BLaER1 treated with 17β-estradiol and CSF1 and Interleukin-3, amounts not matched to agents 10 nM and 100 nM (cell line): Measurements from ENCODE around the gene SMYD5.
A peak's percentile ranks its signal among the peaks of the same experiment; 100 is the strongest.
"Not testable (repeated sequence)": the region's sequence is repeated elsewhere in the genome, so short reads cannot be mapped to it uniquely, and the experiment has no call there.

Source experiments
- H3K27ac ChIP-seq, 11 experiments: shearing (Covaris generic); formaldehyde crosslinking; 2 replicates each; pipeline ENCODE4 v1.8.1; 2022
- H3K27me3 ChIP-seq, 11 experiments: shearing (Covaris generic); formaldehyde crosslinking; 2 replicates each; pipeline ENCODE4 v1.8.1; 2022
- H3K36me3 ChIP-seq, 11 experiments: shearing (Covaris generic); formaldehyde crosslinking; 2 replicates each; pipeline ENCODE4 v1.8.1; 2022
- H3K4me1 ChIP-seq, 10 experiments: shearing (Covaris generic); formaldehyde crosslinking; 2 replicates each; pipeline ENCODE4 v1.8.1; 2022
- H3K4me2 ChIP-seq, 11 experiments: shearing (Covaris generic); formaldehyde crosslinking; 2 replicates each; pipeline ENCODE4 v1.8.1; 2022
- H3K4me3 ChIP-seq, 10 experiments: shearing (Covaris generic); formaldehyde crosslinking; 2 replicates each; pipeline ENCODE4 v1.8.1; 2022
- H3K9ac ChIP-seq, 11 experiments: shearing (Covaris generic); formaldehyde crosslinking; 2 replicates each; pipeline ENCODE4 v1.8.1; 2022
- H3K9me3 ChIP-seq, 11 experiments: shearing (Covaris generic); formaldehyde crosslinking; replicated peaks in 1 of 11; 2 replicates each; pipeline ENCODE4 v1.8.1; 2022
- H4K20me1 ChIP-seq, 11 experiments: shearing (Covaris generic); formaldehyde crosslinking; 2 replicates each; pipeline ENCODE4 v1.8.1; 2022
- Cebpa-rat ChIP-seq, 11 experiments: shearing (Covaris generic); IDR thresholded peaks; 2 replicates each; pipeline ENCODE4 v1.8.1; 2022

The SMYD5 gene

GRCh38 chr2:73214120-73215035 lies at the start of gene SMYD5:
SMYD5 (plus strand) TSS chr2:73214245; CDS start chr2:73214267, 22 bp downstream.
- peaks cover 0 to 45% (median 10%) of the 10 kb centered on the region in 11 experiments; a peak in 10 of 22 replicates for H4K20me1 ChIP-seq
- peaks cover 21 to 38% (median 32%) of the 10 kb centered on the region in 10 experiments for H3K4me1 ChIP-seq
- peak within 1 kb of the TSS; percentile 66 to 98 (median 93) for H3K27ac ChIP-seq
- H3K4me2 ChIP-seq, result peak within 1 kb of the TSS; percentile 74 to 96 (median 88)
- no peaks in the 10 kb centered on the region for H3K27me3 ChIP-seq
- H3K9ac ChIP-seq, result peak within 1 kb of the TSS; percentile 81 to 97 (median 92)
- no peak for TF ChIP-seq Cebpa-rat (IDR thresholded peaks at IDR 0.05)
- H3K4me3 ChIP-seq, result peak within 1 kb of the TSS; percentile 76 to 93 (median 82)
- H3K9me3 ChIP-seq, result no peaks in the 10 kb centered on the region
- peaks cover 0 to 17% (median 9%) of the 10 kb centered on the region in 11 experiments; a peak in 12 of 22 replicates for H3K36me3 ChIP-seq

DNA sequence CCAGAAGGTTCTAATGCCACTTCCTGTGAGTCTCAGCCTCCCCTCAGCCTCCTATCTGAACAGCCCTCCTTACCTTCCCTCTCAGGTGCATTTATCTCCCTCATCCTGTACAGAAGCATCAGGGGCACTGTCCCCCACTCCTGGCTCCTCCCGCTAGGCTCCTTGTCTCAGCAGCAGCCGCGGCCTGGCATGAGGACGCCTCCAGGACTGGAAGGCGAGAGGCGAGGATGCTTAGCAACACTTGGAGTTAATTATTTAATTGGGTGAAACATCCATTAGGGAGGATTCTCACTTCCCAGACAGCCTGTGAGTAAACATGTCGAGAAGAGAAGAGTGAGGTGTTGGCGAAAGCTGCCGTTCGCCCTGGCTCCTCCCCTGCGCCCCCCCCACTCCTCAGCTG lies 48.1 kb upstream of the SMYD5 start:
- not testable (repeated sequence) for H3K4me1 ChIP-seq, H3K27ac ChIP-seq, H3K36me3 ChIP-seq, H3K27me3 ChIP-seq, H3K9ac ChIP-seq, H4K20me1 ChIP-seq, H3K9me3 ChIP-seq, H3K4me3 ChIP-seq, H3K4me2 ChIP-seq

- H3K4me1 ChIP-seq, H3K4me2 ChIP-seq, H3K4me3 ChIP-seq, H3K9me3 ChIP-seq, H3K27me3 ChIP-seq, H3K27ac ChIP-seq, H4K20me1 ChIP-seq, H3K36me3 ChIP-seq, H3K9ac ChIP-seq: not testable (repeated sequence)
Measured at GRCh38 chr2:73166813-73167212, 47.2 kb upstream of the SMYD5 start.

DNA sequence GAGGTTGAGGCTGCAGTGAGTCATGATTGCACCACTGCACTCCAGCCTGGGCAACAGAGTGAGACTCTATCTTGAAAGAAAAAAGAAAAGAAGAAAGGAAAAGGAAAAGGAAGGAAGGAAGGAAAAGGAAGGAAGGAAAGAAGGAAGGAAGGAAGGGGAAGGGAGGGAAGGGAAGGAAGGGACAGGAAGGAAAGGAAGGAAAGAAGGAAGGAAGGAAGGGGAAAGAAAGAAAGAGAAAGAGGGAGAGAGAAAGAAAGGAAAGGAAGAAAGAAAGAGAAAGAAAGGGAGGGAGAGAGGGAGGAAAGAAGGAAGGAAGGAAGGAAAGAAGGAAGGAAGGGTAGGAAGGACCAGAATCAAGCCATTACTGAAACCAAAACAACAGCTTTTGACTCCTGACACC lies 45.7 kb upstream of the SMYD5 start:
- not testable (repeated sequence) for H3K36me3 ChIP-seq, H3K9ac ChIP-seq, H3K4me3 ChIP-seq, H3K4me1 ChIP-seq, H4K20me1 ChIP-seq, H3K27me3 ChIP-seq, H3K4me2 ChIP-seq, H3K27ac ChIP-seq, H3K9me3 ChIP-seq

GRCh38 chr2:73170341-73170740 lies 43.7 kb upstream of the SMYD5 start:
- H3K4me3 ChIP-seq, H4K20me1 ChIP-seq, H3K4me2 ChIP-seq, H3K9me3 ChIP-seq, H3K9ac ChIP-seq, H3K27ac ChIP-seq, H3K36me3 ChIP-seq, H3K4me1 ChIP-seq: not testable (repeated sequence)
- H3K27me3 ChIP-seq, result peaks cover 10 to 24% (median 17%) of the 10 kb centered on the region in 11 experiments

DNA sequence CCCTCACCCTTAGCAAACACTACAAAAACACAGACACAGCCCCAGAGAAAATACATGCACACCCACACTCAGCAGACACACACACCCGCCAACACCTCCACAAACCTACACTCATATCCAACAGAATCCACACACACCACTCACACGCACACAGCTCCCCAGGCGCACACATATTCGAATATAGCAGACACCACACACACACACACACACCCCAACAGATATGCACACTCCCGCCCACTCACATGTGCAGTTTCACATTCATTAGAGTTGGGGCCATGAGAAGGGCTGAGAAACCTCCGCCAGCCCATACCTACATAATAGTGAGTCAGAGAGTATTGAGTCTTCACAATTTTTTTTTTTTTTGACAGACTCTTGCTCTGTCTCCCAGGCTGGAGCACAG lies 41.1 kb upstream of the SMYD5 start:
- H3K9ac ChIP-seq, result no peak overlapping the region
- H3K9me3 ChIP-seq, result no peaks in the 10 kb centered on the region
- H4K20me1 ChIP-seq, result peaks cover 0 to 6% (median 0%) of the 10 kb centered on the region in 11 experiments; a peak in 1 of 22 replicates
- no peak overlapping the region for H3K27ac ChIP-seq
- H3K4me3 ChIP-seq, result no peak overlapping the region
- peaks cover 11 to 27% (median 23%) of the 10 kb centered on the region in 10 experiments; a peak in 19 of 20 replicates for H3K4me1 ChIP-seq
- H3K27me3 ChIP-seq, result peaks cover 24 to 43% (median 36%) of the 10 kb centered on the region in 11 experiments
- H3K4me2 ChIP-seq, result no peak overlapping the region
- TF ChIP-seq Cebpa-rat (IDR thresholded peaks at IDR 0.05), result no peak
- H3K36me3 ChIP-seq, result no peaks in the 10 kb centered on the region

- no peak overlapping the region for H3K9ac ChIP-seq
- no peaks in the 10 kb centered on the region for H3K9me3 ChIP-seq
- peaks cover 0 to 6% (median 0%) of the 10 kb centered on the region in 11 experiments; a peak in 1 of 22 replicates for H4K20me1 ChIP-seq
- no peak overlapping the region for H3K27ac ChIP-seq
- no peak for TF ChIP-seq Cebpa-rat (IDR thresholded peaks at IDR 0.05)
- H3K4me2 ChIP-seq, result no peak overlapping the region
- H3K4me3 ChIP-seq, result no peak overlapping the region
- H3K27me3 ChIP-seq, result peaks cover 24 to 43% (median 36%) of the 10 kb centered on the region in 11 experiments
- peaks cover 11 to 28% (median 23%) of the 10 kb centered on the region in 10 experiments; a peak in 19 of 20 replicates for H3K4me1 ChIP-seq
- H3K36me3 ChIP-seq, result no peaks in the 10 kb centered on the region
Measured at GRCh38 chr2:73173781-73174180, 40.3 kb upstream of the SMYD5 start.

- H3K4me3 ChIP-seq, result no peak overlapping the region
- no peak for TF ChIP-seq Cebpa-rat (IDR thresholded peaks at IDR 0.05)
- no peak overlapping the region for H3K27ac ChIP-seq
- peaks cover 24 to 43% (median 36%) of the 10 kb centered on the region in 11 experiments for H3K27me3 ChIP-seq
- H3K9ac ChIP-seq, result no peak overlapping the region
- H4K20me1 ChIP-seq, result peaks cover 0 to 6% (median 0%) of the 10 kb centered on the region in 11 experiments; a peak in 1 of 22 replicates
- H3K9me3 ChIP-seq, result no peaks in the 10 kb centered on the region
- no peaks in the 10 kb centered on the region for H3K36me3 ChIP-seq
- H3K4me1 ChIP-seq, result peaks cover 11 to 28% (median 23%) of the 10 kb centered on the region in 10 experiments; a peak in 19 of 20 replicates
- H3K4me2 ChIP-seq, result no peak overlapping the region
Measured at GRCh38 chr2:73174244-73174643, 39.8 kb upstream of the SMYD5 start.

DNA sequence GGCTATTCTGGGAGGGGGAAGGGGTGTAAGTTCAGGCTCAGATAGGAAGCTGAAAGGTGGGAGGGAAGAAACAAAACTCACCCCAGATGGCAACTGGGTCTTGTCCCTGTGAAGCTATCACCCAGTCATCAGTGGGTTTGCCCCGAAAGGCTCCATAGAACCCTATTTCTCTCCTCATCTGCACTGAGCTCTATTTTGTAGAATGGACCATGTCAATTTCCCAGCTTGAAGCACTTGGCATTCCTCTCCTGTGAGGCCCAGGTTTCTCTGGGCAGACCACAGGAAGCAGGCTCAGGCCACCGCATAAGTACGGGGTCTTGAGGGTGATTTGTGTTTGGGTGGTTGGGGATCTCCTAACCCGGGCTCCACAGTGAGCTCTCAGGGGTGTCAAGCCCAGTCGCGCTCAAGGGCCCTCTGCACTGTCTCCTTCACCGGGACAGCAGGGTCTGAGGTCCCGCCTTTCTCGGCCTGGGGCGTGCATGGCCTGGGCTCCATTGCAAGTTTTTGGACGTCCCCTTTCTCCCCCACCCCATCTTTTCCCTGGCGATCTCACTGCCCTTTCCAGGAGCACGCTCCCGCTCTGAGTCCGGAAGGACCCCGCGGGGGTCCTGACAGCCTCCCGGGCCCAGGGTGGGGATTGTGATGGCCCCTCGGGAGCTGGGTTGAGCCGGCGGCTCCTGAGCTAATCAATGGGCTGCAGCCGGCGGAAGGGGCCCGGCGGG lies 38.9 kb upstream of the SMYD5 start:
- peak overlapping the region; percentile 84 to 98 (median 92) for H3K4me2 ChIP-seq
- H3K36me3 ChIP-seq, result no peaks in the 10 kb centered on the region
- TF ChIP-seq Cebpa-rat (IDR thresholded peaks at IDR 0.05), result no peak
- H3K9me3 ChIP-seq, result no peaks in the 10 kb centered on the region
- H3K27me3 ChIP-seq, result peaks cover 24 to 43% (median 36%) of the 10 kb centered on the region in 11 experiments
- H3K4me3 ChIP-seq, result peak overlapping the region; percentile 48 to 75 (median 60)
- peak overlapping the region; percentile 53 to 76 (median 67) for H3K9ac ChIP-seq
- peak overlapping the region in 7 of 11 experiments; percentile 1 to 57 (median 27); a peak in 7 of 22 replicates for H3K27ac ChIP-seq
- H3K4me1 ChIP-seq, result peaks cover 11 to 28% (median 23%) of the 10 kb centered on the region in 10 experiments; a peak in 19 of 20 replicates
- H4K20me1 ChIP-seq, result peaks cover 0 to 6% (median 0%) of the 10 kb centered on the region in 11 experiments; a peak in 1 of 22 replicates
